NCI-H82 (cell line): ENCODE data around the gene EXT2.

Source experiments
- DNase-seq: peaks from one replicate; lab custom pipeline; 2025; lab: John Stamatoyannopoulos, UW

Gene EXT2

GRCh38 chr11:44085330-44085729 is 10.1 kb upstream of the EXT2 start:
- DNase-seq = no peak

- no peak for DNase-seq
These were observed 7.1 kb upstream of the EXT2 start for GRCh38 chr11:44088377-44088776.

- DNase-seq = no peak
These were observed 6.6 kb upstream of the EXT2 start for GRCh38 chr11:44088871-44089270.

- DNase-seq = no peak
These were observed 4.9 kb upstream of the EXT2 start for GRCh38 chr11:44090539-44090938.

- DNase-seq = peak; percentile 91
These were observed 1.1 kb upstream of the EXT2 start for GRCh38 chr11:44094260-44094868.

GRCh38 chr11:44096360-44097185 is 1.1 kb downstream of the EXT2 start:
- DNase-seq = no peak

GRCh38 chr11:44097821-44098220 is 2.3 kb downstream of the EXT2 start:
- DNase-seq = no peak

GRCh38 chr11:44101098-44101497 is 5.6 kb downstream of the EXT2 start:
- DNase-seq = no peak

GRCh38 chr11:44104481-44105294 is 9.2 kb downstream of the EXT2 start:
- peak; percentile 4 for DNase-seq

- DNase-seq = no peak
These were observed 12.8 kb downstream of the EXT2 start for GRCh38 chr11:44108260-44108659.

- DNase-seq = peak; percentile 62
These were observed 14.8 kb downstream of the EXT2 start for GRCh38 chr11:44110231-44110679.

GRCh38 chr11:44112091-44112821 is 16.8 kb downstream of the EXT2 start:
- no peak for DNase-seq

GRCh38 chr11:44113018-44113417 is 17.5 kb downstream of the EXT2 start:
- DNase-seq = no peak

GRCh38 chr11:44113572-44113971 is 18.1 kb downstream of the EXT2 start:
- DNase-seq = no peak

- DNase-seq = no peak
These were observed 20.9 kb downstream of the EXT2 start for GRCh38 chr11:44116234-44116830.

- DNase-seq = peak; percentile 12
These were observed 24.7 kb downstream of the EXT2 start for GRCh38 chr11:44120169-44120568.

- no peak for DNase-seq
These were observed 30.1 kb downstream of the EXT2 start for GRCh38 chr11:44125598-44125997.

GRCh38 chr11:44126304-44126703 is 30.8 kb downstream of the EXT2 start:
- no peak for DNase-seq

GRCh38 chr11:44127130-44127529 is 31.7 kb downstream of the EXT2 start:
- no peak for DNase-seq

GRCh38 chr11:44128729-44129128 is 33.3 kb downstream of the EXT2 start:
- no peak for DNase-seq

GRCh38 chr11:44130751-44131150 is 35.3 kb downstream of the EXT2 start:
- no peak for DNase-seq
